WERI-Rb-1 (cell line): ENCODE measurements around the gene TRIM63.

ENCODE experiments used
- DNase-seq: peaks from one replicate; pipeline ENCODE4 v3.0.0-alpha.2; 2020
- H3K27ac ChIP-seq: fragments of 250-450 bp; sonication (Bioruptor Pico); 2 replicates; pipeline ENCODE4 v1.5.1; 2020; ENCODE audit warnings: mild to moderate bottlenecking, moderate library complexity
- H3K27me3 ChIP-seq: fragments of 250-450 bp; sonication (Bioruptor Pico); 2 replicates; pipeline ENCODE4 v1.5.1; 2021; ENCODE audit warnings: mild to moderate bottlenecking, low read depth, moderate library complexity; ENCODE audit not compliant: insufficient read depth, severe bottlenecking
- H3K36me3 ChIP-seq: fragments of 250-450 bp; sonication (Bioruptor Pico); 2 replicates; pipeline ENCODE4 v1.5.1; 2020; ENCODE audit warnings: mild to moderate bottlenecking, moderate library complexity
- H3K4me3 ChIP-seq: 2 replicates; pipeline ENCODE4 v1.5.1; 2011; ENCODE audit warnings: low read depth, mild to moderate bottlenecking, control low read depth, low read length
- H3K9me3 ChIP-seq: fragments of 250-450 bp; sonication (Bioruptor Pico); 2 replicates; pipeline ENCODE4 v1.5.1; 2021; ENCODE audit warnings: mild to moderate bottlenecking, moderate library complexity; ENCODE audit not compliant: severe bottlenecking
- TF ChIP-seq, protein P1 (sequence below): IDR thresholded peaks from 2 replicates; pipeline ENCODE4 v1.5.1; 2011; ENCODE audit warnings: low read depth, mild to moderate bottlenecking, control low read depth, inconsistent platforms, low read length

TRIM63 gene

GRCh38 chr1:26081267-26082019, 14.0 kb upstream of the TRIM63 start:
- H3K36me3 ChIP-seq = no peaks in the 10 kb centered on the region
- no peak for DNase-seq
- TF ChIP-seq, protein P1, sequence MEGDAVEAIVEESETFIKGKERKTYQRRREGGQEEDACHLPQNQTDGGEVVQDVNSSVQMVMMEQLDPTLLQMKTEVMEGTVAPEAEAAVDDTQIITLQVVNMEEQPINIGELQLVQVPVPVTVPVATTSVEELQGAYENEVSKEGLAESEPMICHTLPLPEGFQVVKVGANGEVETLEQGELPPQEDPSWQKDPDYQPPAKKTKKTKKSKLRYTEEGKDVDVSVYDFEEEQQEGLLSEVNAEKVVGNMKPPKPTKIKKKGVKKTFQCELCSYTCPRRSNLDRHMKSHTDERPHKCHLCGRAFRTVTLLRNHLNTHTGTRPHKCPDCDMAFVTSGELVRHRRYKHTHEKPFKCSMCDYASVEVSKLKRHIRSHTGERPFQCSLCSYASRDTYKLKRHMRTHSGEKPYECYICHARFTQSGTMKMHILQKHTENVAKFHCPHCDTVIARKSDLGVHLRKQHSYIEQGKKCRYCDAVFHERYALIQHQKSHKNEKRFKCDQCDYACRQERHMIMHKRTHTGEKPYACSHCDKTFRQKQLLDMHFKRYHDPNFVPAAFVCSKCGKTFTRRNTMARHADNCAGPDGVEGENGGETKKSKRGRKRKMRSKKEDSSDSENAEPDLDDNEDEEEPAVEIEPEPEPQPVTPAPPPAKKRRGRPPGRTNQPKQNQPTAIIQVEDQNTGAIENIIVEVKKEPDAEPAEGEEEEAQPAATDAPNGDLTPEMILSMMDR = no peak
- no peaks in the 10 kb centered on the region for H3K9me3 ChIP-seq
- H3K4me3 ChIP-seq = no peak overlapping the region
- H3K27ac ChIP-seq = no peak overlapping the region
- no peaks in the 10 kb centered on the region for H3K27me3 ChIP-seq

GRCh38 chr1:26079960-26080814, 12.8 kb upstream of the TRIM63 start:
- Histone ChIP-seq H3K4me3 (no peak overlapping the region), H3K27me3 (no peaks in the 10 kb centered on the region), H3K36me3 (no peaks in the 10 kb centered on the region), H3K27ac (no peak overlapping the region), H3K9me3 (no peaks in the 10 kb centered on the region)
- TF ChIP-seq, protein P1 = no peak
- DNase-seq = no peak

DNA sequence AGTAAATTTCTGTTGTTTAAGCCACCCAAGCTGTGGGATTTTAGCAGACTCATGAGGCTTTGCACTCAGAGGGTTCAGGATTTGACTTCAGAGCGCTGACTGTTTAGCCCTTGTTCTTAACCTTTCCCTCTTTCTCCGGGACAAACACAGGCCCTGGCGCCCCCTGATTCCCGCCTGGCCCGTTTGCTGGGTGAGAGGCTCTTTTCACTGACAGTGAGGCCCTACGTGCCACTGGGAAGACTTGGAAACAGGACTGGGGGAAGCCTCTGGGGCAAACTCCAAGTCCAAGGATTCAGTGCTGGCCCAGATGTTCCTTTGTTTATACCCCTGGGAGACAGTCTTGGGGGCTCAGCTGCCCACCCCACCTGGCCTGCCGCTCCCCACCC, 11.7 kb upstream of the TRIM63 start:
- Histone ChIP-seq H3K36me3 (no peaks in the 10 kb centered on the region), H3K27ac (no peak overlapping the region), H3K9me3 (no peaks in the 10 kb centered on the region), H3K4me3 (no peak overlapping the region), H3K27me3 (no peaks in the 10 kb centered on the region)
- TF ChIP-seq, protein P1 = no peak
- DNase-seq = no peak

DNA sequence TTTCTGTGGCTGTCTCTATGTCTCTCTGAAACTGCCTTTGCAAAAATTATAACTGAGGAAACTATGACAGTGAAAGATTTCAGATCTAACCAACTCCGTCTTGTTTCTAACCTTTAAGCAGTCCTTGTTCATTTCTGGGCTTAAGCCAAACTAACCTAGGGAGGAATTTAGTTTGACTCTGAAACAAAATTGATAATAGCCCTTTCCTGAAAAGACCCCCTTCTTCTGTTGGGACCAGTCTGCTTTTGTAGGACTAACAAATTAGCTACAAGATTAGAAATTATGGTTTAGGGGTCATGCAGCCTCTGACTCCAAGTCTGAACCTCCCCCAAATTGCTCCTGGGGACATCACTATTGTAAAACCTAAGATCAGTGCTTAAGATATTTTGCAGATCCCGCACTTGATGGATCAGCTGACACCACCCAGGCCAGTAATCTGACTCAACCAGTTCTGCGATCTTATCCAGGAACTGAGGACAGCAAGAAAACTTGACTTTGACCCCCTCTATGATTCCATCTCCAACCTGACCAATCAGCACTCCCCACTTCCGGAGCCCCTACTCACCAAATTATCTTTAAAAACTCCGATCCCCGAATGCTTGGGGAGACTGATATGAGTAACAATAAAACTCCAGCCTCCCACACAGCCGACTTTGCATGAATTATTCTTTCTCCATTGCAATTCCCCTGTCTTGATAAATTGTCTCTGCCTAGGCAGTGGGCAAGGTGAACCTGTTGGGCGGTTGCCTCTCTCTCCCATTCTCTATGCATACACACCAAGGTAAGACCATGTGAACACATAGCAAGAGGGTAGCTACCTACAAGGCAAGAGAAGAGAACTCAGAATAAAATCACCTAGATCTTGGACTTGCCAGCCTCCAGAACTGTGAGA, 11.1 kb upstream of the TRIM63 start:
- H3K4me3 ChIP-seq = no peak overlapping the region
- no peak overlapping the region for H3K27ac ChIP-seq
- H3K9me3 ChIP-seq = no peaks in the 10 kb centered on the region
- no peak for DNase-seq
- TF ChIP-seq, protein P1 = no peak
- H3K27me3 ChIP-seq = no peaks in the 10 kb centered on the region
- no peaks in the 10 kb centered on the region for H3K36me3 ChIP-seq

- H3K36me3 ChIP-seq = no peaks in the 10 kb centered on the region
- H3K27me3 ChIP-seq = no peaks in the 10 kb centered on the region
- TF ChIP-seq, protein P1 = no peak
- DNase-seq = no peak
- no peaks in the 10 kb centered on the region for H3K9me3 ChIP-seq
- no peak overlapping the region for H3K27ac ChIP-seq
- H3K4me3 ChIP-seq = no peak overlapping the region
Measured at GRCh38 chr1:26077524-26077923, 10.1 kb upstream of the TRIM63 start.
